HFFc6 (cell line): ENCODE measurements around the gene LGALS4. TPM values are rescaled to one million over a fixed set of nuclear protein-coding genes. Genes with fewer than 3 reads are reported as not detected.

Experiments used
- DNase-seq: peaks from one replicate; pipeline ENCODE4 v3.0.0-alpha.2; 2018
- H3K27ac Mint-ChIP-seq: 2 replicates; pipeline ENCODE4 v1.8.0; 2020; ENCODE audit warnings: mild to moderate bottlenecking, mixed read lengths
- H3K27me3 Mint-ChIP-seq: 2 replicates; pipeline ENCODE4 v1.8.0; 2021; ENCODE audit warnings: mild to moderate bottlenecking, moderate library complexity, mixed read lengths; ENCODE audit not compliant: insufficient read depth
- H3K36me3 Mint-ChIP-seq: 2 replicates; pipeline ENCODE4 v1.8.0; 2021; ENCODE audit warnings: low read depth, mixed read lengths
- H3K4me1 Mint-ChIP-seq: 2 replicates; pipeline ENCODE4 v1.8.0; 2020; ENCODE audit warnings: low read depth, mixed read lengths
- H3K4me3 Mint-ChIP-seq: 2 replicates; pipeline ENCODE4 v1.8.0; 2020; ENCODE audit warnings: mild to moderate bottlenecking, moderate library complexity, mixed read lengths
- H3K9me3 Mint-ChIP-seq: 2 replicates; pipeline ENCODE4 v1.8.0; 2020; ENCODE audit warnings: mild to moderate bottlenecking, mixed read lengths
- CTCF ChIP-seq: fragments of 200-600 bp; sonication (generic); IDR thresholded peaks from 2 replicates; pipeline ENCODE4 v1.5.0; 2021; ENCODE audit warnings: antibody characterized with exemption, mild to moderate bottlenecking
- total RNA-seq, 6 experiments: library from RNA; stranded (reverse); fragmentation: NEBNext Ultra II Directional; extraction: Animal tissue kit (Norgen Biotek cat#: 25700); gene quantifications; 2 replicates in 1 of 6; 3 replicates in 5 of 6; pipeline ENCODE4 v1.2.3, GENCODE V29; 2021

The LGALS4 gene
- total RNA-seq, 6 experiments from 2014 or later: 0.43 TPM; not detected in 5

GRCh38 chr19:38843175-38843758 lies 30.5 kb upstream of the LGALS4 start:
- Mint-ChIP-seq H3K4me1 (peaks cover 70% of the 10 kb centered on the region), H3K27me3 (peaks cover 19% of the 10 kb centered on the region), H3K4me3 (peak overlapping the region; percentile 19; the same call in 1 of the 2 replicates)

GRCh38 chr19:38842439-38843174 lies 29.9 kb upstream of the LGALS4 start:
- no peak for TF ChIP-seq CTCF
- Mint-ChIP-seq H3K27ac (peak overlapping the region; percentile 21; the same call in 1 of the 2 replicates), H3K9me3 (no peaks in the 10 kb centered on the region), H3K36me3 (peaks cover 78% of the 10 kb centered on the region), H3K4me1 (peaks cover 70% of the 10 kb centered on the region), H3K4me3 (no peak overlapping the region; the same call in 1 of the 2 replicates), H3K27me3 (peaks cover 19% of the 10 kb centered on the region)
- no peak for DNase-seq

More at GRCh38 chr19:38843175-38843758, 30.5 kb upstream of the LGALS4 start:
- H3K9me3 Mint-ChIP-seq: no peaks in the 10 kb centered on the region
- peak overlapping the region; percentile 16; the same call in 1 of the 2 replicates for H3K27ac Mint-ChIP-seq
- peaks cover 81% of the 10 kb centered on the region for H3K36me3 Mint-ChIP-seq
- no peak for DNase-seq
- TF ChIP-seq CTCF: no peak

GRCh38 chr19:38841787-38842438 lies 29.2 kb upstream of the LGALS4 start:
- Mint-ChIP-seq H3K4me3 (peak overlapping the region; percentile 11; the same call in 1 of the 2 replicates), H3K27ac (peak overlapping the region; percentile 56), H3K27me3 (peaks cover 23% of the 10 kb centered on the region), H3K36me3 (peaks cover 80% of the 10 kb centered on the region), H3K9me3 (no peaks in the 10 kb centered on the region), H3K4me1 (peaks cover 75% of the 10 kb centered on the region)
- no peak for DNase-seq
- TF ChIP-seq CTCF: no peak

- peak overlapping the region; percentile 75 for H3K27ac Mint-ChIP-seq
- peaks cover 84% of the 10 kb centered on the region for H3K36me3 Mint-ChIP-seq
- H3K4me1 Mint-ChIP-seq: peaks cover 81% of the 10 kb centered on the region
- no peak overlapping the region for H3K4me3 Mint-ChIP-seq
- TF ChIP-seq CTCF: no peak
- DNase-seq: no peak
- peaks cover 25% of the 10 kb centered on the region for H3K27me3 Mint-ChIP-seq
- H3K9me3 Mint-ChIP-seq: no peaks in the 10 kb centered on the region
Measured at GRCh38 chr19:38841180-38841766, 28.5 kb upstream of the LGALS4 start.

- Mint-ChIP-seq H3K36me3 (peaks cover 83% of the 10 kb centered on the region), H3K4me1 (peaks cover 82% of the 10 kb centered on the region), H3K9me3 (no peaks in the 10 kb centered on the region), H3K27me3 (peaks cover 25% of the 10 kb centered on the region), H3K4me3 (0 out of 2 replicates have a peak overlapping the region, but pooled peaks have one; percentile 17), H3K27ac (peak overlapping the region; percentile 75)
- TF ChIP-seq CTCF: no peak
- no peak for DNase-seq
Measured at GRCh38 chr19:38840583-38840968, 27.8 kb upstream of the LGALS4 start.
